ENCODE measurements around the gene LAMB4. TPM values are rescaled to one million over a fixed set of nuclear protein-coding genes. Genes with fewer than 3 reads are reported as not detected.

LAMB4 gene
- total and polyA plus RNA-seq, 2 of the 8 experiments (the other 6 are each of a cell fraction or from before 2014, with no cell fraction given), result not detected

DNA sequence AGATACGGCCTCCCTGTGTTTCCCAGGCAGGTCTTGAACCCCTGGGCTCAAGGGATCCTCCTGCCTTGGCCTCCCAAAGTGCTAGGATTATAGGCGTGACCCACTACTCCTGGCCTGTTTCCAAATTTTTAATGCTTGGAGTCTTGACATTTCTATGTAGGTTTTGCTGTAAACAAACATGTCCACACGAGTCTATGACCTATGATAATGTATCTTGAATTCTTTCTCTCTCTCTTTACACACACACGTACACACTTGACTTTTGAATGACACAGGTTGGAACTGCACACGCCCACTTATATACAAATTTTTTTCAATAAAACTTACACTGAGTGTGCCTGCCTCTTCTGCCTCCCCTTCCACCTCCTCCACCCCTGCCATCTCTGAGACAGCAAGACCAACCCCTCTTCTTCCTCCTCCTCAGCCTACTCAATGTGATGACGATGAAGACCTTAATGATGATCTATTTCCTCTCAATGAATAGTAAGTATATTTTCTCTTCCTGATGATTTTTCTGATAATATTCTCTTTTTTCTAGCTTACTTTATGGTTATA is 83.1 kb downstream of the LAMB4 start:
- H3K23me2 ChIP-seq (ENCODE audit: low read depth, low read length), result 0 out of 2 replicates have a peak, but pooled peaks cover 1% of the 10 kb centered on the region
- FAIRE-seq (no peak), DNase-seq (ENCODE audit: low read depth in 1 of 2, low spot score in 2 of 2) (no peak)
- no peaks in the 10 kb centered on the region for H3K36me3 ChIP-seq (ENCODE audit: control insufficient read depth in 2 of 4, insufficient read depth in 4 of 4, low read length in 3 of 4)
- no peak overlapping the region for H3K14ac ChIP-seq (ENCODE audit: insufficient read length)
- no peak overlapping the region for H3K9ac ChIP-seq (replicated peaks in 1 of 4; ENCODE audit: extremely low read depth in 1 of 4, low read depth in 3 of 4, low read length in 3 of 4)
- H2BK5ac ChIP-seq (ENCODE audit: low read depth, low read length), result no peak overlapping the region
- H4K20me1 ChIP-seq (replicated peaks in 1 of 2; ENCODE audit: control insufficient read depth in 1 of 2, insufficient read depth in 2 of 2, low read length in 2 of 2), result no peaks in the 10 kb centered on the region
- no peak overlapping the region for H2BK15ac ChIP-seq (ENCODE audit: low read length)
- no peaks in the 10 kb centered on the region for H3K79me2 ChIP-seq (ENCODE audit: control insufficient read depth in 1 of 2, insufficient read depth in 2 of 2, low read length in 2 of 2)
- H2BK12ac ChIP-seq (ENCODE audit: low read depth, low read length), result no peak overlapping the region
- H3K4me1 ChIP-seq (replicated peaks in 1 of 4; ENCODE audit: control insufficient read depth in 3 of 4, insufficient read depth in 4 of 4, low read length in 3 of 4), result no peaks in the 10 kb centered on the region
- no peak overlapping the region for H2BK120ac ChIP-seq (replicated peaks; ENCODE audit: low read depth, low read length)
- H2AK5ac ChIP-seq (ENCODE audit: low read depth, low read length), result no peak overlapping the region
- no peak overlapping the region for H3K4me3 ChIP-seq (ENCODE audit: extremely low read depth in 1 of 4, insufficient read depth in 2 of 4, low read depth in 3 of 4, low read length in 4 of 4)
- no peak overlapping the region for H3K56ac ChIP-seq (replicated peaks; ENCODE audit: insufficient read length, low read depth, low read length)
- H3K18ac ChIP-seq (ENCODE audit: extremely low read depth, low read length), result no peak overlapping the region
- no peaks in the 10 kb centered on the region for H3K79me1 ChIP-seq (ENCODE audit: low read depth, low read length)
- no peak overlapping the region for H4K91ac ChIP-seq (replicated peaks; ENCODE audit: insufficient read length, low read length)
- no peak for TF ChIP-seq SP4 (IDR thresholded peaks at IDR 0.05; ENCODE audit: low read length)
- no peak for TF ChIP-seq ASH2L (IDR thresholded peaks at IDR 0.05; ENCODE audit: low read length)
- TF ChIP-seq, protein P1, sequence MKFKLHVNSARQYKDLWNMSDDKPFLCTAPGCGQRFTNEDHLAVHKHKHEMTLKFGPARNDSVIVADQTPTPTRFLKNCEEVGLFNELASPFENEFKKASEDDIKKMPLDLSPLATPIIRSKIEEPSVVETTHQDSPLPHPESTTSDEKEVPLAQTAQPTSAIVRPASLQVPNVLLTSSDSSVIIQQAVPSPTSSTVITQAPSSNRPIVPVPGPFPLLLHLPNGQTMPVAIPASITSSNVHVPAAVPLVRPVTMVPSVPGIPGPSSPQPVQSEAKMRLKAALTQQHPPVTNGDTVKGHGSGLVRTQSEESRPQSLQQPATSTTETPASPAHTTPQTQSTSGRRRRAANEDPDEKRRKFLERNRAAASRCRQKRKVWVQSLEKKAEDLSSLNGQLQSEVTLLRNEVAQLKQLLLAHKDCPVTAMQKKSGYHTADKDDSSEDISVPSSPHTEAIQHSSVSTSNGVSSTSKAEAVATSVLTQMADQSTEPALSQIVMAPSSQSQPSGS (IDR thresholded peaks at IDR 0.05; ENCODE audit: low read length), result no peak
- H4K8ac ChIP-seq (ENCODE audit: extremely low read depth, insufficient read depth, low read length), result no peak overlapping the region
- 88% methylated on average over 6 of the region's 6 CpGs; no CpG with 5 or more reads in 1 of the 2 experiments for WGBS, 2 experiments (ENCODE audit: extremely low coverage in 1 of 2, insufficient coverage in 1 of 2, insufficient read length in 1 of 2, insufficient replicate concordance in 2 of 2, low coverage in 1 of 2, low lambda C conversion rate in 2 of 2, missing lambda C conversion rate in 1 of 2)
- H3K27ac ChIP-seq (ENCODE audit: low read depth, low read length), result no peak overlapping the region
- POLR2A ChIA-PET (ENCODE audit: partially characterized antibody), result no interaction called here
- CTCF ChIA-PET (ENCODE audit: partially characterized antibody), result no interaction called here
- no peak overlapping the region for H4K5ac ChIP-seq (ENCODE audit: insufficient read length, low read depth, low read length)
- H3K23ac ChIP-seq (ENCODE audit: insufficient read length), result no peak overlapping the region
- H3K9me3 ChIP-seq (ENCODE audit: insufficient read depth in 2 of 2, low read depth in 1 of 2, low read length in 1 of 2), result no peaks in the 10 kb centered on the region
- H3K27me3 ChIP-seq (replicated peaks in 1 of 4; ENCODE audit: control insufficient read depth in 3 of 4, extremely low read depth in 1 of 4, insufficient read depth in 3 of 4, low read length in 3 of 4), result no peaks in the 10 kb centered on the region
- H2AFZ ChIP-seq (ENCODE audit: low read length), result no peak overlapping the region
- H3K4ac ChIP-seq (replicated peaks; ENCODE audit: insufficient read length, low read depth, low read length), result no peak overlapping the region
- H2BK20ac ChIP-seq (ENCODE audit: low read length), result no peak overlapping the region
- no peak overlapping the region for H3K4me2 ChIP-seq (ENCODE audit: insufficient read depth in 1 of 2, low read depth in 2 of 2, low read length in 2 of 2)

Measured in H1 (cell line).